ENCODE data around the gene HYCC1.

GRCh38 chr7:22980422-22980821 lies 33.5 kb downstream of the HYCC1 start:
- no peak for TF ChIP-seq POLR2A (IDR thresholded peaks at IDR 0.05)
- TF ChIP-seq CTCF (IDR thresholded peaks at IDR 0.05) = no peak

Measured in lower leg skin (tissue), 3 donors.